Measurements from ENCODE around the gene TM7SF3.

DNA sequence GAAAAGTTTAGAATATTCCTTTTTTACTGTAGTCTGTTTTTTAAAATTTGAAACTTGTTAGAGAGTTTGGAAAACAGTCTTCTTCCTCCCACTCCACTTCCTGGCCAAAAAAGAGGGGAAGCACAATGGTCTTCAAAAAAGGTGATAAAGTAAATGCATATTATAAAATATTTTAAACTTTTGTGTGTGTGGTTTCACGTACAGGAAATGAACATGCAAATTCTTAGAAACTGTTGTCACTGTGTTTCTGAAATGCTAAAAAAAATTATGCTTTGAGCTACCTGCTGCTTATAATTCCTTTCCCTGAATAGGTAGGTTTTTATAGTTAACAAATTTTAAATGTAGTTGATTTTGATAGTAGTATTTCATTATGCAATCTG, 73.0 kb downstream of the TM7SF3 start:
- no peak for TF ChIP-seq POLR2A (IDR thresholded peaks at IDR 0.05)
- TF ChIP-seq, protein P1, sequence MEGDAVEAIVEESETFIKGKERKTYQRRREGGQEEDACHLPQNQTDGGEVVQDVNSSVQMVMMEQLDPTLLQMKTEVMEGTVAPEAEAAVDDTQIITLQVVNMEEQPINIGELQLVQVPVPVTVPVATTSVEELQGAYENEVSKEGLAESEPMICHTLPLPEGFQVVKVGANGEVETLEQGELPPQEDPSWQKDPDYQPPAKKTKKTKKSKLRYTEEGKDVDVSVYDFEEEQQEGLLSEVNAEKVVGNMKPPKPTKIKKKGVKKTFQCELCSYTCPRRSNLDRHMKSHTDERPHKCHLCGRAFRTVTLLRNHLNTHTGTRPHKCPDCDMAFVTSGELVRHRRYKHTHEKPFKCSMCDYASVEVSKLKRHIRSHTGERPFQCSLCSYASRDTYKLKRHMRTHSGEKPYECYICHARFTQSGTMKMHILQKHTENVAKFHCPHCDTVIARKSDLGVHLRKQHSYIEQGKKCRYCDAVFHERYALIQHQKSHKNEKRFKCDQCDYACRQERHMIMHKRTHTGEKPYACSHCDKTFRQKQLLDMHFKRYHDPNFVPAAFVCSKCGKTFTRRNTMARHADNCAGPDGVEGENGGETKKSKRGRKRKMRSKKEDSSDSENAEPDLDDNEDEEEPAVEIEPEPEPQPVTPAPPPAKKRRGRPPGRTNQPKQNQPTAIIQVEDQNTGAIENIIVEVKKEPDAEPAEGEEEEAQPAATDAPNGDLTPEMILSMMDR (IDR thresholded peaks at IDR 0.05), result no peak
- no peak for TF ChIP-seq EP300 (IDR thresholded peaks at IDR 0.05)

All from tibial nerve (tissue), 4 donors.